GM18951 (cell line): Measurements from ENCODE around the gene CDNF.

Source experiments
- POLR2A ChIP-seq: IDR thresholded peaks from 4 replicates; pipeline ENCODE4 v1.6.1; 2011; ENCODE audit warnings: mild to moderate bottlenecking; ENCODE audit not compliant: insufficient read length, insufficient read depth; ENCODE audit errors: extremely low read depth
- in situ Hi-C: fragments of 300-500 bp; cut with MboI; formaldehyde crosslinking; loops from one replicate; pipeline ENCODE4 v1.12.0; 2022; ENCODE audit warnings: low sequenced_read_pairs, mixed read lengths, inconsistent platforms; ENCODE audit not compliant: unreplicated experiment

CDNF gene

DNA sequence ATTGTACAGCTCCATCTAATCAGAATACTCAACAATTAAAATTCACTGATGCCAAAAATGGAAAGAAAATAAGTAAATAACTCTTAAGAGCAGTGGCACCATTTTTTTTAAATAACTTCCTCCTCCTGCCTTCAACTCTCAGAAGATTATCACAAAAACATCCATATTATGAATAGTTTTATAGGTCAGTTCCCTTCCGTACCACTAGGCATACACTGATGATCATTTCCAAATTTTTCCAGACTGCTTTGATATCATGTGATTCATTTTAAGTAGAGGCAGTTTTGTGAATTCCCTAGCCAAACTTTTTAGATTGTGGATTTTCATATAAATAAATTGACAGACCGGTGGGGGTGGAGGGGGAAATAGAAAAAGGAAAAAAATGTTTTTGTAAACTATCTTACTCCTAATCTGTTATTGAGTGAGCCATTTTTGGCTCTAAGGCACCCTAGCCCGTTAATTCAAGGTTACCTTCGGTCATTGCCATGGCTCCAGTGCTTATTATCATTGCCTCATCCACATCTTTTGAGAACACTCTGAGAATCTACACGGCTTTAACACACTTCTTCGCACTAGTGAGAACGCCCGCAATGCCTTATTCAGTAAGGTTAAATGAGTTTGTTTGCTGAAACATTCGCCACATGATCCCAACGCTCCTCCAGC, 64.2 kb downstream of the CDNF start:
- no peak for TF ChIP-seq POLR2A

DNA sequence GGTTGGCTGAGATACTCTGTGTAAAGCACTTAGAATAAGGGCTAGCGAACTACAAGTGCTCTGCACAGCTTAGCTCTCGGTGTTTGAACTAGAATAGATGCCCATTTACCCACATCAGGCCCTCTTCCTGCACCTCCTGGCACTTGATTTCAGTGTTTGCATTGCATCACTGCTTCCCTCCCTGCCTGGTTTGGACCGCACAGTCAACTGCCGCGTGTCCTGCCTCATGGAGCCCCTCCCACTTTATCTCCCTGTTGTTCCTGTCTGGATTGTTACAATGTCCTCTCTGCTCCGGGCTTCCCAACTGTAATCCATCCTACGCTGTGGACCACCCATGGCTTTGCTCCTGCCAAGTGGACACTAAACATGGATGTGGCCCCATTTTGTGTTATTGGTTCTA, 65.4 kb downstream of the CDNF start:
- in situ Hi-C loops: no loop called here
- TF ChIP-seq POLR2A: no peak

More for the DNA sequence above, 64.2 kb downstream of the CDNF start:
- in situ Hi-C loops: no loop called here

DNA sequence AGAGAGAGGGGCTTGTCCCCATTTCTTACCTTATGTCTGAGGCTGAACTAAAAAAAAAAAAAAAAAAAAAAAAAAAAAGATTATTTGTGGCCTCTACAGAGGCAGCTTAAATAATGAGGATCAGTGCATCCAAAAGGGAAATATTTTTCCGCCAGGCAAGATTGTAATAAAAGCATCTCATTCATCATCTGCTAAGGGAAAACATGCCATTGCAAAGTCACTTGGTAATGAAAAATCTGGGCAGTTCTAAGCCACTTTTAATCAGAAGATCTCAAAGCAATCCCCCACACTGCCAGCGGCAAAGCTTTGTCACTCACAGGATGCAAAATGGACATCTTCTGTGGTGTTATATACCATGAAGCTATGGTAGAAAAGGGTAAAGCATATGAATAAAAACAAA, 66.9 kb downstream of the CDNF start:
- no peak for TF ChIP-seq POLR2A
- in situ Hi-C loops: no loop called here
